Effector CD8-positive, alpha-beta T cell (primary cell): ENCODE measurements around the gene FRMD7.
"Not testable (repeated sequence)": the region's sequence is repeated elsewhere in the genome, so short reads cannot be mapped to it uniquely, and the experiment has no call there.

ENCODE experiments used
- DNase-seq: peaks from one replicate; lab custom pipeline; 2025; lab: John Stamatoyannopoulos, UW

Gene FRMD7

DNA sequence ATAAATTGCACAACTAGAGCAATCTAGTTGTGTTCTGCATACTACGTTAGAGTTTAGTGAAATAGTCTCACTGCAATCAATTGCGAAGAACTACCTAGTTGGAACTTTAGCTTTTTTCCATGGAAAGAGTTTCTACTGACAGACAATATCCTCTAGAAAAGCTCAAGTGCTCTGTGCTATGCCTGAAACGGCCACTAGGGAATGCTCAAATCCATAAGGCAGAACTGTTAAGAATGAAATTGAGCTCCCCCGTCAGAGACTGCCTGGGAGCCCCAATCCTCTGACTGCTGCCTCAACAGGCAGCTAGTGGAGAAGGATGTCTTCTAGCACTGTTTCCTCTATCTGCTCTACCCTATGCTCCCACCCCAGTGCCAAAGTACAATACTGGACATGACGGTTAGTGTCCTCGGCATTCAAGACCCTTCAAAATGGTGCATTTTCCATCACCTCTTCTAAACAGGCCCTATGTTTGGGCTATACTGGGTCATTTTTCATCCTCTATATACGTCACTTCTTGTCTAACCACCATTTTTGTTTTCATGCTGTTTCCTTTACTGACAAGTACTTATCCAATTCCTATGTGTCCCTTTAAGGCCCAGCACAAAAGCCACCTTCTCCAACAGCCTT lies 35.3 kb downstream of the FRMD7 start:
- DNase-seq = peak; percentile 7

DNA sequence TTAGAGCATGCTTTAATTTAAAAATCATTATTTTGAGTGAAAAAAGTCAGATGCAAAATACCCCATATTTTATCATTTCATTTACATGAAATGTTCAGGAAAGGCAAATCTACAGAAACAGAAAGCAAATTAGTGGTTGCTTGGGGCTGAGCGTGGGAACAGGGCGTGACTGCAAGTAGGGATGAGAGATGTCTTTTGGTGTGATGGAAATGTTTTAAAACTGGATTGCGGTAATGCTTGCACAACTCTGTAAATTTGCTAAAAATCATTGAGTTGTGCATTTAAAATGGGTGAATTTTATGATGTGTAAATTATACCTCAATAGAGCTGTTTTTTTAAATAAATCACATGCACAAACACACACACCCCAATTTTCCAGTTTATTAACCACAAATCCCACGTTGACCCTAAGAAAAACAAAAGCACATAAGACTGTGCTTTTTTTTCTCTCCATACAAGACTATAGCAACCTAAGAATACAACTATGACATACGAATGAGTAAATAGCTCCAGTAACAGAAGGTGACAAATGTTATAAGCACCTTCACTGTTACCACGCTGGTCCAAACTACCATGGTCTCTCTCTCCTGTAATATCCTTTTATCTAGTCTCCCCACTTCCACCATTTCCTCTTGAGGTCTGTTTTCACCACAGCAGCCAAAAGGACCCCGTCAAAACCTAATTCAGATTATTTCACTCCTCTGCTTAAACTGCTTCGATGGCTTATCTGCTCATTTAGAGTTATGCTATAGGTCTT lies 37.2 kb downstream of the FRMD7 start:
- DNase-seq = no peak

- no peak for DNase-seq
Measured at GRCh38 chrX:132088864-132089263, 39.0 kb downstream of the FRMD7 start.

- no peak for DNase-seq
Measured at GRCh38 chrX:132086672-132087071, 41.1 kb downstream of the FRMD7 start.

DNA sequence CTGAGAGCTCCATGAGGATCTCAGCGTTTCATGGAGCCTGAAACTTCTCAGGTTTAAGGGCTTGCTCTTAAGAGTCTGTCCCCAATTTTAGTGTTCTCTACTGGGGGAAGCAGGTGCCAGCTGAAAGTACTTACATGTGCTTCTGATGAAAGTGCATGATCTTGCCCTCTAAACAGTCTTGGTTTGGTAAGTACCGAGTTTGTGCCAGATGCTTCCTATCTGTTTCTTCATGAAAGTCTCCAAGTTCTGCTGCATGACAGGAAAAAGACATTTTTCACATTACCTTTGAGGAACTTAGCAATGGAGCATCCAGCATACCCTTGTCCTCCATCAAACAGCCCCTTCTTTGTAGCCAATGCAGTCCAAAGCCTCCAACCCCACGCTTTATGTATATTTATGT lies 42.0 kb downstream of the FRMD7 start:
- DNase-seq = no peak

DNA sequence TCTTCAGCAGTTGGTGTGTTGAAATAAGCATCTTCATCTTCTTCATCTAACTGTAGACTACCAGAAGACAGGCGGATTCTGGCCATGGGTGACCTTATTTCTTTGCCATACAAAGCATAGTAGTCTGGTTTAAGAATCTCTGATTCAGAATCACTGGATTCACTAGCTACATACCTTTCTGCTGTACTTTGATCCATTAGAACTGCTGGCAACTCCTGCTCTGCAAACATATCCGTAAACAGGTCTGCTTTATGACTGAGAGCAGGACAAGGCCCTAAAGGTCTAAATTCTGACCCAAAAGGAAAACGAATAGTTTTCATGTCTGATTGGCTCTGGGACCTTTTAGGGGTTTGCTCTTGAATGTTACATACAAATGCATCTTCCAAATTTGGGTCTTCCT lies 49.9 kb downstream of the FRMD7 start:
- DNase-seq = no peak

- DNase-seq = no peak
Measured at GRCh38 chrX:132077414-132077813, 50.4 kb downstream of the FRMD7 start.

DNA sequence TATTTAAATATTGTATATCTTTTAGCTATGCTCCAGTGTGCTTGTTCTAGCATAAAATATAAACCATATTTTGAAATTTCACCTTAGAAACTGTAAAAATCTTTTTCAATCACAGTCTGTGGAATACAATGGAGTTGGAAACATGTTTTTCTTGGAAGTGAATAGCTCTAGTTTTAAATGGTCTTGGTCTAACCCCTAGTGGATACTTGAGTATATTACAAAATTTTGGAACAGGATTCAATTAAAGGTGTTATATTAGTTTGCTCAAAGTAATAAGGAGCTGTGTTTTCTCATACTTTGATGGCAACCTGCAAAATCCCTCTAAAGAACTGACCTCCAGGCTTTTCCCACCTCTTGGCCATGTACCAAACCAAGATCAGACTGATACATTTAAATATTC lies 56.6 kb downstream of the FRMD7 start:
- no peak for DNase-seq

DNA sequence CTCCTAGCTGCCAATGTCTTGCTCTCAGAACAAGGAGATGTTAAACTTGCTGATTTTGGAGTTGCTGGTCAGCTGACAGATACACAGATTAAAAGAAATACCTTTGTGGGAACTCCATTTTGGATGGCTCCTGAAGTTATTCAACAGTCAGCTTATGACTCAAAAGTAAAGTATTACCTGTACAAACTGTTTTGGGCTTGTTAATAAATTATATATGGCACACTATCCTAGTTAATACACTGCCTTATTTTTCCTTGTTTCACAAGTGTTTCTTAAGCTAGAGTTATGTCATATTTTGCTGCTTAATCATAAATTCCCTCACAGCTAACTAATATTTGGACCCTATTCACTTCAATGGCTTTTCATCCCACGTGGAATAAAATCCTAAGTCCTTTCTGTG lies 59.4 kb downstream of the FRMD7 start:
- DNase-seq = no peak

DNA sequence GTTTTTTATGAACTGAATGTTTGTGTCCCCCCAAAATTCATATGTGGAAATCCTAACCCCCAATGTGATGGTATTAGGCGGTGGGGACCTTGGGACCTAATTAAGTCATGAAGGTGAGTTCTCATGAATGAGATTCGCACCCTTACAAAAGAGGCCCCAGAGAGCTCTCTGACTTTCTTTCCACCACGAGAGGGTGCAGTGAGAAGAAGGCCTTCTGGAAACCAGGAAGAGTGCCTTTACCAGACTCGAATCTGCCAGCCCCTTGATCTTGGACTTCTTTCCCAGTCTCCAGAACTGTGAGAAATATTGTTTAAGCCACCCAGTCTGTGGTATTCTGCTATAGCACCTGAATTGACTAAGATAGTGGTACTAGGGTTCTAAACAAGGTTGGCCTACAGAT lies 64.0 kb downstream of the FRMD7 start:
- no peak for DNase-seq

GRCh38 chrX:132063334-132063733 lies 64.5 kb downstream of the FRMD7 start:
- no peak for DNase-seq

DNA sequence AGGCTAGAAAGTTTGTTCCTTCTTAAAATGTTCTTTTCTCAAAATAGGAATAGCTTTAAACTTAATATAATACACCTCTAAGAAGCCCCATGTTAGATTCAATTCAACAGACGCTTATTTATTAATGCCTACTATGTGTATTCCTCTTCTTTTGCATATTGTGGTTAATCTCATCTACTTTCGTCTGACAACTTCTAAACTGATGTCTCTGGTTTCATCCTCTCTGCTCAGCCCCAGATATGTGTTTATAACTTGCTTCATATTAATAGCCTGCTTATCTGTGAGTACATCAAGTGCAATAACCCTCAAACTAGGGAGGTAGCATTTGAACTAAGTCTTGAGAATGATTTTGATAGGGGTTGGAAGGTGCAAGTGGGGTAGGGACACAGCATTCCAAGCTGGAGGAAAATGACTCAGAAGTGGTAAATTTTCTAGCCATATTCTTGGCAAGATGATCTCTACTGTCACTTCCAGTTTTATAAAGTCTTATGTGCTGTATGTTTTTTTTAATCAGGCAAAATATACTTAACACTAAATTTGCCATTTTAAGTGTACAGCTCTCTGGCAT lies 67.8 kb downstream of the FRMD7 start:
- DNase-seq = no peak

DNA sequence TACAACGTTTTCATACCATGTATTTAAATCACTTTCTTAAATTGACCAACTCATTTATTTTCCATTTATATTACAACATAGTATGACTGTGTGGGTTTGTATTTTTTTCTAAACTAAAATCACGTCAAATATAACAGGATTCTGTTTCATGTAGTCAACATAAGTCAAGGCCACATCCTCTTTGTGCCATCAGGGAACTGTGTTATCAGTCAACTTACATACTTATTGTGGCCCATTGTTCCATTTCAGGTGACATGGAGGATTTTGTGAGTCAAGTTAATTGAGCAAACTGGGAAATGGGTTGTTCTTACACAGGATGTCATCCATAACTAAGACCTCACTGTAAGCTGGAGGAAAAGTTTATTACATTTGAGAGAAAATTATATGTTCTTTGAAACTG lies 68.8 kb downstream of the FRMD7 start:
- DNase-seq = no peak

- DNase-seq = no peak
Measured at GRCh38 chrX:132058050-132058449, 69.8 kb downstream of the FRMD7 start.

GRCh38 chrX:132051778-132052177 lies 76.0 kb downstream of the FRMD7 start:
- not testable (repeated sequence) for DNase-seq

- DNase-seq = no peak
Measured at GRCh38 chrX:132046533-132046932, 81.3 kb downstream of the FRMD7 start.

DNA sequence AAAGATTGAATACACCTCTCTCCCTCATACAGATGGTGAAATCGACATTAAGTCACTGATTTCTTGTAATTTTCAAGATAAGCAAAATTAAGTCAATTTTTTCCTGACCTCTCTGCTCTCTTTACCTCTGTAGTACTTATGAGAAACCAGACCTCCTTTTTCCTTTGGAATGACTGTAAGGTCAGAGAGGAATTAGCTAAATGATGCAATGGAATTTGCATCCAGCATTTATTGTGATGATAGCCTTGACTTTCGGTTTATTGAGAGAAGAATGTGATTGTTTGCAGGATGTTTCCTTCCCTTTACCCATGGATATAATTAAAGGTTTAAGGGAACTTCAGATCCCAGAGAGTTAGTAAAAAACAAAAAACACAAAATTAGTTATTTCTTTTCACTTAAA lies 82.4 kb downstream of the FRMD7 start:
- DNase-seq = no peak

DNA sequence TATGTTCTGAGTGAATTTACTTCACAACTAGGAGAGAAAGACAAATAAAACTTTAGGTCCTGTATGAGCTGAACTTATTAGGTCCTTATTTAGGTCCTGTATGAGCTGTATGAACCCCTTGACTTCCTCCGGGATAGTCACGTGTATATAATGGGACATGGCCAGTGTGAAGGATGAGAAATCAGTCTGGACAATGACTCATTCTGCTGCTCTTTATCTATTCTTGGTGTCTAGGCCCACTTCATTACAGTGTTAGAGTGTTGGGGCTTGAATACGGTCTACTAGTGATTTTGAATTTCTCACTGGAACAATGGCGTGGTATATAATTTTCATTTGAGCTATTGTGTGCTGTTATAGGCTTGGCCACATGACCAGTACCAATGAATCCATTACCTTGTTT lies 82.9 kb downstream of the FRMD7 start:
- no peak for DNase-seq

DNA sequence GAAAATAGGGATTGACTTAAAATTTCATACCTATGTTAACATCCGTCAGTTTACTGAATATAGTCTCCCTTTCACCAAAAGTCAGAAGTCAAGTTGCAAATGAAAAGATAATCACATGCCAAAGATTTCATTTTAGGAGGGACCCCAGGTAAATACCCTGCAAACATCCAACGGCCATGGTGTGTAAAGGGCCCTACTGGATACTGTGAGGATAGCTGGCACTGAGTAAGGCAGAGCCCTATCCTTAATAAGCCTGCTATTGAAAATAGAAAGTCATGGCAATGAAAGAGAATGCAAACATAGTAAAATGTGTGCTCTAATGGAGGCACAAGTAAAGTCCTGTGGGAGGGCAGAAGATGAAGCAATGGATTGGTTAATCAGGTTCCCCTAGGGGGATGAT lies 83.8 kb downstream of the FRMD7 start:
- no peak for DNase-seq

DNA sequence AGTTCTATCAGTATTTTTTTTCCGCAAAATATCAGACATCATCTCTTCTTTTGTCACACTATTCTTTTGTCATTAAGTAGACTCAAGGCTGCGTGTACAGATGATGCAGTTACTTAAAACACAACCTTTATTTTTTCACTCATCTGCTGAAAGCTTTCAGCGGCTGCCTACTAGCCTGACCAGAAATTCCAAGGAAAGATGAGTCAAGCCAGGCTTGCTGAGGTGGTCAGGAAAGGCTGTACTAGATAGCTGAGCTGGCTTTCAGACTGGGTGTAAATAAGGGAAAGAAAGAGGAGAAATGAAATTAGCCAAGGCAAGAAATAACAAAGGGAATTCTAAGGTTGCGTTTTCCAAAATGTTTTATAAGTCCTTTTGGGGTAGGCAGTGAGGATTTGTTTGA lies 86.8 kb downstream of the FRMD7 start:
- DNase-seq = no peak

DNA sequence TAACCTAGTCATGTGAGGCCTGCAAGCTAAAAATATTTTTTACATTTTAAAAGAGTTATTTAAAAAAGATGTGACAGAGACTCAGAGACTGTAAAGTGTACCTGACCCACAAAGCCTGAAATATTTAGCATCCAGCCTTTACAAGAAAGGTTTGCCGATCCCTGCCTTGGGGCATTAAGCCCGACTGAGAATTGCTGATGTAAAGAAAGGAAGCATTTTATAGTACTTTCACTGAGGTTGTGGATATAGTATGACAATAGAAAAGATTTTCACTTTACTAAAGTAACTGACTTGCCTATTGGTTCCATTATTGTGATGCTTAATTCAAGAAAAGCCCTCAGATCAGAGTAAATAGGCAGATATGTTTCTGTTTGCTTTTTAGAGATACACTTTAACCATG lies 87.8 kb downstream of the FRMD7 start:
- no peak for DNase-seq

GRCh38 chrX:132037479-132037993 lies 90.3 kb downstream of the FRMD7 start:
- no peak for DNase-seq

- DNase-seq = no peak
Measured at GRCh38 chrX:132034648-132035047, 93.2 kb downstream of the FRMD7 start.
